ENCODE results near the gene RELN. TPM values are rescaled to one million over a fixed set of nuclear protein-coding genes. Genes with fewer than 3 reads are reported as not detected.

The RELN gene
- total RNA-seq, 1 experiment from 2014 or later, result 0.20 TPM

DNA sequence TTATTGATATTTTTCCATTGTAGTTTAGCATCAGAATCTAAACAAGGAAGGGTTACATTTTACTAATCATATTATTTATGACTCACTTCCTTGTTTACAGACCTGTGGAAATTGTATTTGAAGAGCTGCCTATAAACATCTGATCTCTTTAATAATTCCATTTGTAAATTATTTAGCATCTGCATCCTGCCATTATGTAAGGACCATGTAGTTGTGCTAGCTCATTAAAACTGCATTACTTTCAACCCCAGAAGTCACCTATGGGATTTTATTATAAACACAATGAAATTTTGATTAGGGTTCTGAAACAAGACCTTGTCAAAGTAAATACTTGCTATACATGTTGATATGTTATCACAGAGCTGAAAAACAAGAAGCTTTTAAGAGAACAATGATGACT lies 396.6 kb downstream of the RELN start:
- Histone ChIP-seq H3K4me1 (ENCODE audit: control insufficient read depth in 1 of 2, insufficient read depth in 2 of 2, low read length in 2 of 2) (no peaks in the 10 kb centered on the region), H3K27ac (ENCODE audit: low read depth, low read length) (no peak overlapping the region), H3K79me2 (ENCODE audit: insufficient read depth, low read length) (no peaks in the 10 kb centered on the region), H2AFZ (ENCODE audit: low read depth, low read length, poor library complexity, severe bottlenecking) (no peak overlapping the region), H3K9me2 (ENCODE audit: insufficient read depth) (no peaks in the 10 kb centered on the region), H3K27me3 (ENCODE audit: insufficient read depth, low read length) (peaks cover 41% of the 10 kb centered on the region), H4K20me1 (ENCODE audit: insufficient read depth) (no peaks in the 10 kb centered on the region; the same call in 1 of the 2 replicates), H3K4me3 (replicated peaks in 1 of 2; ENCODE audit: low read depth in 1 of 2, low read length in 2 of 2) (no peak overlapping the region), H3K9me3 (ENCODE audit: control insufficient read depth in 1 of 2, insufficient read depth in 1 of 2, low read depth in 1 of 2, low read length in 2 of 2) (no peaks in the 10 kb centered on the region), H3K4me2 (ENCODE audit: low read length) (no peak overlapping the region), H3K36me3 (ENCODE audit: control insufficient read depth in 1 of 2, insufficient read depth in 2 of 2, low read length in 2 of 2) (no peaks in the 10 kb centered on the region), H3K9ac (ENCODE audit: low read length) (no peak overlapping the region)
- ChIA-PET CTCF (no interaction called here), RAD21 (ENCODE audit: low non-redundant PET in 1 of 2, low total read pairs in 2 of 2, uncharacterized antibody in 2 of 2, unreplicated experiment in 2 of 2) (no interaction called here), POLR2A (no interaction called here)
- intact Hi-C loops (cut with micrococcal nuclease), result no loop called here
- ATAC-seq, result no peak
- no peak for DNase-seq (ENCODE audit: low read depth, low spot score)
- no TSS peak for BruUV-seq (replicated peaks)
- no peak for TF ChIP-seq ZFX (IDR thresholded peaks at IDR 0.05)
- no peak for TF ChIP-seq EGR1 (IDR thresholded peaks at IDR 0.05; ENCODE audit: low read depth)
- TF ChIP-seq, protein P1, sequence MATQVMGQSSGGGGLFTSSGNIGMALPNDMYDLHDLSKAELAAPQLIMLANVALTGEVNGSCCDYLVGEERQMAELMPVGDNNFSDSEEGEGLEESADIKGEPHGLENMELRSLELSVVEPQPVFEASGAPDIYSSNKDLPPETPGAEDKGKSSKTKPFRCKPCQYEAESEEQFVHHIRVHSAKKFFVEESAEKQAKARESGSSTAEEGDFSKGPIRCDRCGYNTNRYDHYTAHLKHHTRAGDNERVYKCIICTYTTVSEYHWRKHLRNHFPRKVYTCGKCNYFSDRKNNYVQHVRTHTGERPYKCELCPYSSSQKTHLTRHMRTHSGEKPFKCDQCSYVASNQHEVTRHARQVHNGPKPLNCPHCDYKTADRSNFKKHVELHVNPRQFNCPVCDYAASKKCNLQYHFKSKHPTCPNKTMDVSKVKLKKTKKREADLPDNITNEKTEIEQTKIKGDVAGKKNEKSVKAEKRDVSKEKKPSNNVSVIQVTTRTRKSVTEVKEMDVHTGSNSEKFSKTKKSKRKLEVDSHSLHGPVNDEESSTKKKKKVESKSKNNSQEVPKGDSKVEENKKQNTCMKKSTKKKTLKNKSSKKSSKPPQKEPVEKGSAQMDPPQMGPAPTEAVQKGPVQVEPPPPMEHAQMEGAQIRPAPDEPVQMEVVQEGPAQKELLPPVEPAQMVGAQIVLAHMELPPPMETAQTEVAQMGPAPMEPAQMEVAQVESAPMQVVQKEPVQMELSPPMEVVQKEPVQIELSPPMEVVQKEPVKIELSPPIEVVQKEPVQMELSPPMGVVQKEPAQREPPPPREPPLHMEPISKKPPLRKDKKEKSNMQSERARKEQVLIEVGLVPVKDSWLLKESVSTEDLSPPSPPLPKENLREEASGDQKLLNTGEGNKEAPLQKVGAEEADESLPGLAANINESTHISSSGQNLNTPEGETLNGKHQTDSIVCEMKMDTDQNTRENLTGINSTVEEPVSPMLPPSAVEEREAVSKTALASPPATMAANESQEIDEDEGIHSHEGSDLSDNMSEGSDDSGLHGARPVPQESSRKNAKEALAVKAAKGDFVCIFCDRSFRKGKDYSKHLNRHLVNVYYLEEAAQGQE (IDR thresholded peaks at IDR 0.05; ENCODE audit: low read depth), result no peak
- TF ChIP-seq, protein P2, sequence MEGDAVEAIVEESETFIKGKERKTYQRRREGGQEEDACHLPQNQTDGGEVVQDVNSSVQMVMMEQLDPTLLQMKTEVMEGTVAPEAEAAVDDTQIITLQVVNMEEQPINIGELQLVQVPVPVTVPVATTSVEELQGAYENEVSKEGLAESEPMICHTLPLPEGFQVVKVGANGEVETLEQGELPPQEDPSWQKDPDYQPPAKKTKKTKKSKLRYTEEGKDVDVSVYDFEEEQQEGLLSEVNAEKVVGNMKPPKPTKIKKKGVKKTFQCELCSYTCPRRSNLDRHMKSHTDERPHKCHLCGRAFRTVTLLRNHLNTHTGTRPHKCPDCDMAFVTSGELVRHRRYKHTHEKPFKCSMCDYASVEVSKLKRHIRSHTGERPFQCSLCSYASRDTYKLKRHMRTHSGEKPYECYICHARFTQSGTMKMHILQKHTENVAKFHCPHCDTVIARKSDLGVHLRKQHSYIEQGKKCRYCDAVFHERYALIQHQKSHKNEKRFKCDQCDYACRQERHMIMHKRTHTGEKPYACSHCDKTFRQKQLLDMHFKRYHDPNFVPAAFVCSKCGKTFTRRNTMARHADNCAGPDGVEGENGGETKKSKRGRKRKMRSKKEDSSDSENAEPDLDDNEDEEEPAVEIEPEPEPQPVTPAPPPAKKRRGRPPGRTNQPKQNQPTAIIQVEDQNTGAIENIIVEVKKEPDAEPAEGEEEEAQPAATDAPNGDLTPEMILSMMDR (IDR thresholded peaks at IDR 0.05 in 2 of 3, conservative IDR thresholded peaks at IDR 0.05 in 1 of 3; ENCODE audit: borderline replicate concordance in 1 of 3, insufficient read depth in 1 of 3, low read depth in 2 of 3, low read length in 2 of 3), result no peak
- TF ChIP-seq POLR2A (IDR thresholded peaks at IDR 0.05; ENCODE audit: borderline replicate concordance, extremely low read depth, insufficient read depth, insufficient read length), result no peak
- no peak for TF ChIP-seq ZBTB33 (IDR thresholded peaks at IDR 0.05; ENCODE audit: extremely low read depth, insufficient replicate concordance, low read length)
- TF ChIP-seq YY1 (IDR thresholded peaks at IDR 0.05; ENCODE audit: extremely low read depth, insufficient replicate concordance, low read depth, low read length), result no peak
- TF ChIP-seq SP1 (IDR thresholded peaks at IDR 0.05; ENCODE audit: low read depth), result no peak

Data from HCT116 (cell line).